GM10266 (cell line): Measurements from ENCODE around the gene CD2AP.

Experiments used
- DNase-seq: peaks from one replicate; pipeline ENCODE4 v3.0.0; 2012; ENCODE audit errors: extremely low spot score
- TF ChIP-seq, protein P1 (sequence below): IDR thresholded peaks from 2 replicates; pipeline ENCODE4 v1.5.1; 2012; ENCODE audit warnings: mild to moderate bottlenecking, low read depth; ENCODE audit not compliant: control insufficient read depth, insufficient read depth; ENCODE audit errors: missing control alignments

The CD2AP gene

GRCh38 chr6:47485491-47486135 lies 8.0 kb downstream of the CD2AP start:
- TF ChIP-seq, protein P1, sequence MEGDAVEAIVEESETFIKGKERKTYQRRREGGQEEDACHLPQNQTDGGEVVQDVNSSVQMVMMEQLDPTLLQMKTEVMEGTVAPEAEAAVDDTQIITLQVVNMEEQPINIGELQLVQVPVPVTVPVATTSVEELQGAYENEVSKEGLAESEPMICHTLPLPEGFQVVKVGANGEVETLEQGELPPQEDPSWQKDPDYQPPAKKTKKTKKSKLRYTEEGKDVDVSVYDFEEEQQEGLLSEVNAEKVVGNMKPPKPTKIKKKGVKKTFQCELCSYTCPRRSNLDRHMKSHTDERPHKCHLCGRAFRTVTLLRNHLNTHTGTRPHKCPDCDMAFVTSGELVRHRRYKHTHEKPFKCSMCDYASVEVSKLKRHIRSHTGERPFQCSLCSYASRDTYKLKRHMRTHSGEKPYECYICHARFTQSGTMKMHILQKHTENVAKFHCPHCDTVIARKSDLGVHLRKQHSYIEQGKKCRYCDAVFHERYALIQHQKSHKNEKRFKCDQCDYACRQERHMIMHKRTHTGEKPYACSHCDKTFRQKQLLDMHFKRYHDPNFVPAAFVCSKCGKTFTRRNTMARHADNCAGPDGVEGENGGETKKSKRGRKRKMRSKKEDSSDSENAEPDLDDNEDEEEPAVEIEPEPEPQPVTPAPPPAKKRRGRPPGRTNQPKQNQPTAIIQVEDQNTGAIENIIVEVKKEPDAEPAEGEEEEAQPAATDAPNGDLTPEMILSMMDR = no peak
- DNase-seq = no peak

DNA sequence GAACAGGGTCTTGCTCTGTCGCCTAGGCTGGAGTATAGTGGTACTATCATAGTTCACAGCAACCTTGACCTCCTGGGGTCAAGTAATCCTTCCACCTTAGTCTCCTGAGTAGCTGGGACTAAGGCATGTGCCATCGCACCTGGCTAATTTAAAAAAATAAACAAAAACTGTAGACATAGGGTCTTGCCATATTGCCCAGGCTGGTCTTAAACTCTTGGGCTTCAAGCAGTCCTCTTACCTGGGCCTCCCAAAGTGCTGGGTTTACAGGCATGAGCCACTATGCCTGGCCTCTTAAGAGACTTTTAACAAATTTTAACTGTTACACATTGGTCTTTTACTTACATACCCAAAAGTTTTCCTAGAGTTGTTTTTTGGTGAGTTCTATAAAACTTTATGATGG lies 12.4 kb downstream of the CD2AP start:
- no peak for DNase-seq
- TF ChIP-seq, protein P1 = no peak

- no peak for DNase-seq
- TF ChIP-seq, protein P1 = no peak
These were observed 13.1 kb downstream of the CD2AP start for GRCh38 chr6:47490676-47491075.

DNA sequence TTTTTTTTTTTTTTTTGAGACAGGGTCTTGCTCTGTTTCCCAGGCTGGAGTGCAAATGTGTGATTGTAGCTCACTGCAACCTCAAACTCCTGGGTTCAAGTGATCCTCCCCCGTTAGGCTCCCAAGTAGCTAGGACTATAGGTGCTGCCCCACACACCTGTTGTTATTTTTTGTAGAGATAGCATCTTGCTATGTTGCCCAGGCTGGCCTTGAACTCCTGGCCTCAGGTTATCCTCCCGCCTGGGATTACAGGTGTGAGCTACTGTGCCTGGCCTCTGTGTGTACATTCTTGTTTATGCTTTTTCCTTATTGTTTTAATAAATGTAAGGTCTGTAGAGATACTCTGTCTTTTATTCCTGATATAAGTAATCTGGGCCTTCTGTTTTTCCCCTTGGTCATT lies 14.8 kb downstream of the CD2AP start:
- TF ChIP-seq, protein P1 = no peak
- DNase-seq = no peak

DNA sequence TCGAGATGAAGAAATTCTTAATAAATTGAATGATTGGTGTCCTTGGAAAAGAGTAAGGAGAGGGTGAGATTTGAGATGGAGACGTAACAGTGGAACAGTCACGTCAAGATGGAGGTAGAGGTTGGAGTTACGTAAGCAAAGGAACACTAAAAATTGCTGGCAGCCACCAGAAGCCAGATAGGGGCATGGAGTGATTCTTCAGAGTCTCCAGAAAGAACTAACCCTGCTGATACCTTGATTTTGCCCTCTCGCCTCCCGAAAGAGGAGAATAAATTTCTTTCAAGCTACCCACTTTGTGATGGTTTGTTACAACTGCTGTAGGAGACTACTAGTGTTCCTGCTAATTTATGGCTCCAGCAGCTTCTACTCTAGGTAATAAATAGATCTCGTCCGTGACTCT lies 17.6 kb downstream of the CD2AP start:
- no peak for DNase-seq
- TF ChIP-seq, protein P1 = no peak

GRCh38 chr6:47495954-47496545 lies 18.5 kb downstream of the CD2AP start:
- no peak for DNase-seq
- TF ChIP-seq, protein P1 = no peak

DNA sequence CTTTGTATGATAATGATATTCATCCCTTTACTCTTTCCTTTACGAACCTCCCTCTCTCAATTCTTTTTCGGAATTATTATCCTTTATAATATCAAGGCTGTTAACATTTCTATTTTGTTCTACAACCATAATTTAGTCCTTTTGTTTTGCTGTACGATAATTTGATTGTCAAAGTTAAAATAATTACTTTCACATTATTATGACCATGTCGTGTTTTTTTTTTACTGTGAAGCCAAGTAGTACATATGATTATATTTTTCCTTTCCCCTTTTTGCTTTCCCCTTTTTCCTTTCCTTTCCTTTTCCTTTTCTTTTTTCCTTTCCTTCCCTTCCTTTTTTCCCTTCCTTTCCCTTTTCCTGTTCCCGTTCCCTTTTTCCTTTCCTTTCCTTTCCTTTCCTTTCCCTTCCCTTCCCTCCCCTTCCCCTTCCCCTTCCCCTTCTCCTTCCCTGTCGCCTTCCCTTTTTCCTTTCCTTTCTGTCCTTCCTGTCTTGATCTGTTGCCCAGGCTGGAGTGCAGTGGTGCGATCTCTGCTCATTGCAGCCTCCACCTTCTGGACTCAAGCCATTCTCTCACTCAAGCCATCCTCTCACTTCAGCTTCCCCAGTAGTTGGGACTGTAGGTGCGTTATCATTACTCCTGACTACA lies 19.5 kb downstream of the CD2AP start:
- no peak for DNase-seq

More for the DNA sequence above, 19.5 kb downstream of the CD2AP start:
- TF ChIP-seq, protein P1 = no peak
